AG09309 (cell line): ENCODE results near the gene SLC16A8.

ENCODE experiments used
- DNase-seq: peaks from one replicate; pipeline ENCODE4 v3.0.0-alpha.2; 2010; ENCODE audit warnings: low read depth
- H3K4me3 ChIP-seq: 2 replicates; pipeline ENCODE4 v1.5.1; 2011; ENCODE audit warnings: mild to moderate bottlenecking, low read depth, low read length, moderate library complexity; ENCODE audit not compliant: control insufficient read depth
- TF ChIP-seq, protein P1 (sequence below): IDR thresholded peaks from 2 replicates; pipeline ENCODE4 v1.5.1; 2011; ENCODE audit warnings: mild to moderate bottlenecking, low read depth, low read length, inconsistent platforms; ENCODE audit not compliant: insufficient read depth, control insufficient read depth; ENCODE audit errors: missing control alignments

Gene SLC16A8, protein sequence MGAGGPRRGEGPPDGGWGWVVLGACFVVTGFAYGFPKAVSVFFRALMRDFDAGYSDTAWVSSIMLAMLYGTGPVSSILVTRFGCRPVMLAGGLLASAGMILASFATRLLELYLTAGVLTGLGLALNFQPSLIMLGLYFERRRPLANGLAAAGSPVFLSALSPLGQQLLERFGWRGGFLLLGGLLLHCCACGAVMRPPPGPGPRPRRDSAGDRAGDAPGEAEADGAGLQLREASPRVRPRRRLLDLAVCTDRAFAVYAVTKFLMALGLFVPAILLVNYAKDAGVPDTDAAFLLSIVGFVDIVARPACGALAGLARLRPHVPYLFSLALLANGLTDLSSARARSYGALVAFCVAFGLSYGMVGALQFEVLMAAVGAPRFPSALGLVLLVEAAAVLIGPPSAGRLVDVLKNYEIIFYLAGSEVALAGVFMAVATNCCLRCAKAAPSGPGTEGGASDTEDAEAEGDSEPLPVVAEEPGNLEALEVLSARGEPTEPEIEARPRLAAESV

GRCh38 chr22:38083931-38084631 lies at the start of gene SLC16A8:
TSS of gene SLC16A8 (minus strand) at chr22:38084184. CDS start at chr22:38082873, 1,311 bp downstream.
- no peak within 1 kb of the TSS for H3K4me3 ChIP-seq
- DNase-seq, result no peak
- TF ChIP-seq, protein P1, sequence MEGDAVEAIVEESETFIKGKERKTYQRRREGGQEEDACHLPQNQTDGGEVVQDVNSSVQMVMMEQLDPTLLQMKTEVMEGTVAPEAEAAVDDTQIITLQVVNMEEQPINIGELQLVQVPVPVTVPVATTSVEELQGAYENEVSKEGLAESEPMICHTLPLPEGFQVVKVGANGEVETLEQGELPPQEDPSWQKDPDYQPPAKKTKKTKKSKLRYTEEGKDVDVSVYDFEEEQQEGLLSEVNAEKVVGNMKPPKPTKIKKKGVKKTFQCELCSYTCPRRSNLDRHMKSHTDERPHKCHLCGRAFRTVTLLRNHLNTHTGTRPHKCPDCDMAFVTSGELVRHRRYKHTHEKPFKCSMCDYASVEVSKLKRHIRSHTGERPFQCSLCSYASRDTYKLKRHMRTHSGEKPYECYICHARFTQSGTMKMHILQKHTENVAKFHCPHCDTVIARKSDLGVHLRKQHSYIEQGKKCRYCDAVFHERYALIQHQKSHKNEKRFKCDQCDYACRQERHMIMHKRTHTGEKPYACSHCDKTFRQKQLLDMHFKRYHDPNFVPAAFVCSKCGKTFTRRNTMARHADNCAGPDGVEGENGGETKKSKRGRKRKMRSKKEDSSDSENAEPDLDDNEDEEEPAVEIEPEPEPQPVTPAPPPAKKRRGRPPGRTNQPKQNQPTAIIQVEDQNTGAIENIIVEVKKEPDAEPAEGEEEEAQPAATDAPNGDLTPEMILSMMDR, result no peak

DNA sequence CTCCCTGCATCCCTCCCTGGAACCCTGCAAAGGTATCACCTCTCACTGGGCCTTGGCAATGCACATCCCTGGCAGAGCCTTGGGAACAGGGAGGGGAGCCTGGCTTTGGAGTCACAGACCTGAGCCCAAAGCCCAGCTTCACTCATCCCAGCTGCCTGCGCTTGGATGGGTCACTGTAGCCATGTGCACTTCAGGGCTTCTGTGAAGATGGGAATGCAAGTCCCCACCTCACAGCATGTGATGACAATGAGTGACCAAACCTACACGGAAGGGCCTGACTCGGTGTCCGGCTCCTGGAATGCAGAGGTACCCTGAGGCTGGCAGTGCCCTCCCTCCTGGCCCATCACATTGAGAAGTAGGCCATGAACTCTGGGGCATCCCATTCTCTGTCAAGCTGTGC lies 49.3 kb upstream of the SLC16A8 start:
- TF ChIP-seq, protein P1, result no peak
- DNase-seq, result no peak
- no peak overlapping the region for H3K4me3 ChIP-seq

GRCh38 chr22:38132794-38133193 lies 48.8 kb upstream of the SLC16A8 start:
- TF ChIP-seq, protein P1, result no peak
- H3K4me3 ChIP-seq, result no peak overlapping the region
- DNase-seq, result no peak

DNA sequence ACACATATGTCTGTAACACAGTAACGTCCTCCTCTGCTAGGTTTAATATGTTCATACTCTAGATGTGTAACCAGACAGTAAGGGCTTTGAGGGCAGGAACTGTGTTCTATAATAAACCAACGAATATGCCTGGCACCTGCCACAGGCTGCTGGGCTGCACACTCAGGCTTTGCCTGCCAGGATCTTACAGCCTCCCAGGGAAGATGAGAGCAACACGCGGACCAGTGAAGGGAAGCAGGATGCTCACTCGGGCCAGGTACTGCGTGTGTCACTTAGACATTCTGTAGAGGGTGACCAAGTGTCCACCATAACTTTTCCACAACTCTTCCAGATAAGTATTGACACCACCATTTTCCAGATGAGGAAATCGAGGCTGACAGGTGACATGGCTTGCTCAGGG lies 48.2 kb upstream of the SLC16A8 start:
- TF ChIP-seq, protein P1, result no peak
- H3K4me3 ChIP-seq, result no peak overlapping the region
- DNase-seq, result no peak

DNA sequence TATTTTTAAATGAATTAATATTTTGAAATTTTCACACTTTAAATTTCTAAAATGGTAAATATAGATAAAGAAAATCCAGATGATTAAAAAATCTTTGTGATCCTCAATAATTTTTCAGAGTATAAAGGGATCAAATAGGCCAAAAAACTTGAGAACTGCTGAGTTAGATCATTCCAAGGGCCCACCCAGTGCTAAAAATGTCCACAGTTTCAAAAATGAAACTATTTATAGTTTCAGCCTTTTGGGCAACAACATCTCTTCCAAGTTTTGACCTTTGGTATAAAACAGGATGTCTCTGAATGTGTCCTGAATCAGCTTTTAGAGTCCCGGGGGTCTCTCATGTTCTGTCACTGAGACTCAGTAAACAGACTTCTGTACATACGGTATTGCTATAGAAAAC lies 47.4 kb upstream of the SLC16A8 start:
- no peak for DNase-seq
- TF ChIP-seq, protein P1, result no peak

GRCh38 chr22:38129856-38130255 lies 45.9 kb upstream of the SLC16A8 start:
- TF ChIP-seq, protein P1, result no peak
- H3K4me3 ChIP-seq, result no peak overlapping the region
- DNase-seq, result no peak

More for the DNA sequence above, 47.4 kb upstream of the SLC16A8 start:
- no peak overlapping the region for H3K4me3 ChIP-seq
